GM23338 (cell line): ENCODE measurements around the gene KPNA6. TPM values are rescaled to one million over a fixed set of nuclear protein-coding genes. Genes with fewer than 3 reads are reported as not detected.

Experiments used
- ATAC-seq: fragments of 200-7000 bp; cut with Tn5 transposase; 3 replicates; pipeline ENCODE4 v1.9.1; 2020
- DNase-seq: peaks from one replicate; pipeline ENCODE4 v3.0.0-alpha.2; 2015; ENCODE audit warnings: low spot score
- H2AFZ ChIP-seq: fragments of 200-600 bp; sonication (generic); 2 replicates; pipeline ENCODE4 v1.8.0; 2016; ENCODE audit warnings: antibody characterized with exemption, mild to moderate bottlenecking, moderate library complexity
- H3F3A ChIP-seq: fragments of 200-600 bp; sonication (generic); replicated peaks from 2 replicates; pipeline ENCODE4 v1.8.0; 2017; ENCODE audit warnings: antibody characterized with exemption, mixed run types, low read depth
- H3K27ac ChIP-seq: fragments of 200-600 bp; sonication (generic); 2 replicates; pipeline ENCODE4 v1.6.1; 2016; ENCODE audit warnings: low read depth
- H3K27me3 ChIP-seq: fragments of 200-600 bp; sonication (generic); 2 replicates; pipeline ENCODE4 v1.8.0; 2016; ENCODE audit warnings: mild to moderate bottlenecking, mixed run types, moderate library complexity; ENCODE audit not compliant: insufficient read depth
- H3K36me3 ChIP-seq: fragments of 200-600 bp; sonication (generic); 2 replicates; pipeline ENCODE4 v1.8.0; 2016; ENCODE audit warnings: mild to moderate bottlenecking; ENCODE audit not compliant: insufficient read depth
- H3K4me1 ChIP-seq: fragments of 200-600 bp; sonication (generic); 2 replicates; pipeline ENCODE4 v1.8.0; 2016; ENCODE audit warnings: mild to moderate bottlenecking, moderate library complexity; ENCODE audit not compliant: insufficient read depth
- H3K4me2 ChIP-seq: fragments of 200-600 bp; sonication (generic); 2 replicates; pipeline ENCODE4 v1.7.1; 2017; ENCODE audit warnings: mixed run types
- H3K4me3 ChIP-seq: fragments of 200-600 bp; sonication (generic); 2 replicates; pipeline ENCODE4 v1.6.1; 2016; ENCODE audit warnings: mixed run types
- H3K79me2 ChIP-seq: fragments of 200-600 bp; sonication (generic); replicated peaks from 2 replicates; pipeline ENCODE4 v1.8.0; 2017; ENCODE audit warnings: mild to moderate bottlenecking; ENCODE audit not compliant: insufficient read depth
- H3K9me2 ChIP-seq: fragments of 200-600 bp; sonication (generic); 2 replicates; pipeline ENCODE4 v1.8.0; 2017; ENCODE audit not compliant: insufficient read depth
- H4K20me1 ChIP-seq: fragments of 200-600 bp; sonication (generic); replicated peaks from 2 replicates; pipeline ENCODE4 v1.8.0; 2017; ENCODE audit warnings: mild to moderate bottlenecking; ENCODE audit not compliant: insufficient read depth
- H3K27ac Mint-ChIP-seq: 2 replicates; pipeline ENCODE4 v1.8.0; 2020; ENCODE audit warnings: inconsistent platforms, mild to moderate bottlenecking, moderate library complexity, mixed read lengths
- H3K27me3 Mint-ChIP-seq: 3 replicates; pipeline ENCODE4 v1.8.0; 2022; ENCODE audit warnings: low read depth, mild to moderate bottlenecking, moderate library complexity, mixed read lengths, inconsistent platforms; ENCODE audit not compliant: insufficient read depth, poor library complexity
- H3K36me3 Mint-ChIP-seq: 3 replicates; pipeline ENCODE4 v1.8.0; 2021; ENCODE audit warnings: low read depth, mild to moderate bottlenecking, inconsistent platforms, moderate library complexity, mixed read lengths
- H3K4me1 Mint-ChIP-seq: 3 replicates; pipeline ENCODE4 v1.8.0; 2020; ENCODE audit warnings: mild to moderate bottlenecking, inconsistent platforms, mixed read lengths
- H3K4me3 Mint-ChIP-seq: 3 replicates; pipeline ENCODE4 v1.8.0; 2021; ENCODE audit warnings: moderate library complexity, mild to moderate bottlenecking, inconsistent platforms, mixed read lengths
- H3K9me3 Mint-ChIP-seq: 3 replicates; pipeline ENCODE4 v1.8.0; 2020; ENCODE audit warnings: moderate library complexity, mild to moderate bottlenecking, inconsistent platforms, mixed read lengths
- CREB1 ChIP-seq: fragments of 250-450 bp; sonication (Bioruptor Pico); IDR thresholded peaks from 2 replicates; pipeline ENCODE4 v1.5.0; 2020; ENCODE audit warnings: low read depth, mild to moderate bottlenecking, moderate library complexity
- ETS1 ChIP-seq: IDR thresholded peaks from 2 replicates; pipeline ENCODE4 v1.6.1; 2016; ENCODE audit warnings: antibody characterized with exemption
- EZH2 ChIP-seq: fragments of 200-600 bp; sonication (generic); IDR thresholded peaks from one replicate; pipeline ENCODE4 v1.8.0; 2017; ENCODE audit warnings: antibody characterized with exemption, mild to moderate bottlenecking, low read depth; ENCODE audit not compliant: unreplicated experiment
- EZH2phosphoT487 ChIP-seq: fragments of 200-600 bp; sonication (generic); IDR thresholded peaks from one replicate; pipeline ENCODE4 v1.8.1; 2018; ENCODE audit warnings: antibody characterized with exemption; ENCODE audit not compliant: unreplicated experiment
- JUNB ChIP-seq: IDR thresholded peaks from one replicate; pipeline ENCODE4 v1.6.1; 2016; ENCODE audit warnings: antibody characterized with exemption; ENCODE audit not compliant: unreplicated experiment
- NANOG ChIP-seq: IDR thresholded peaks from 2 replicates; pipeline ENCODE4 v1.6.1; 2016; ENCODE audit warnings: antibody characterized with exemption, borderline replicate concordance
- POLR2AphosphoS5 ChIP-seq: IDR thresholded peaks from 2 replicates; pipeline ENCODE4 v1.6.1; 2016; ENCODE audit warnings: antibody characterized with exemption, low read depth
- REST ChIP-seq: IDR thresholded peaks from one replicate; pipeline ENCODE4 v1.6.1; 2018; ENCODE audit warnings: antibody characterized with exemption; ENCODE audit not compliant: unreplicated experiment
- STAT1 ChIP-seq: IDR thresholded peaks from one replicate; pipeline ENCODE4 v1.6.1; 2016; ENCODE audit warnings: antibody characterized with exemption; ENCODE audit not compliant: unreplicated experiment
- ZNF114 ChIP-seq: fragments of 250-450 bp; sonication (Bioruptor Pico); IDR thresholded peaks from 2 replicates; pipeline ENCODE4 v1.5.0; 2020; ENCODE audit warnings: mild to moderate bottlenecking, moderate library complexity
- ZNF331 ChIP-seq: fragments of 250-450 bp; sonication (Bioruptor Pico); IDR thresholded peaks from 2 replicates; pipeline ENCODE4 v1.5.0; 2020; ENCODE audit warnings: low read depth, mild to moderate bottlenecking, moderate library complexity
- ZNF462 ChIP-seq: fragments of 250-450 bp; sonication (Bioruptor Pico); IDR thresholded peaks from 2 replicates; pipeline ENCODE4 v1.5.0; 2020; ENCODE audit warnings: mild to moderate bottlenecking, moderate library complexity
- polyA plus RNA-seq: library from polyadenylated mRNA; unstranded; fragments of >200 nt; fragmentation: Nextera tagmentation; extraction: Ambion mirVana; gene quantifications from 2 replicates; pipeline ENCODE4 v1.2.1, GENCODE V29; 2016
- total RNA-seq: library from RNA; depleted of rRNA; stranded (reverse); fragments of >200 nt; shearing (Covaris generic); gene quantifications from 2 replicates; pipeline ENCODE4 v1.2.3, GENCODE V29; 2014

Gene KPNA6
- total and polyA plus RNA-seq, 2 experiments from 2014 or later, result 28.6 to 72.2 TPM

- no peak overlapping the region for H2AFZ ChIP-seq
- peaks cover 5% of the 10 kb centered on the region for H3K27me3 Mint-ChIP-seq
- no peak for ATAC-seq
- peak overlapping the region; percentile 93 for H3K4me3 ChIP-seq
- H3K9me2 ChIP-seq, result no peaks in the 10 kb centered on the region
- no peak overlapping the region for H3K27ac Mint-ChIP-seq
- H3K36me3 Mint-ChIP-seq, result peaks cover 53% of the 10 kb centered on the region
- no peak for TF ChIP-seq STAT1
- H3F3A ChIP-seq, result peaks cover 15% of the 10 kb centered on the region
- peak overlapping the region; percentile 99 for H3K4me3 Mint-ChIP-seq
- peaks cover 10% of the 10 kb centered on the region for H4K20me1 ChIP-seq
- H3K4me2 ChIP-seq, result no peak overlapping the region; the same call in 1 of the 2 replicates
- peaks cover 17% of the 10 kb centered on the region for H3K4me1 Mint-ChIP-seq
- no peaks in the 10 kb centered on the region for H3K9me3 Mint-ChIP-seq
- no peaks in the 10 kb centered on the region for H3K27me3 ChIP-seq
- H3K36me3 ChIP-seq, result peaks cover 45% of the 10 kb centered on the region
- H3K4me1 ChIP-seq, result peaks cover 10% of the 10 kb centered on the region
- no peak for DNase-seq
- peak overlapping the region; percentile 50; the same call in 1 of the 2 replicates for H3K27ac ChIP-seq
- H3K79me2 ChIP-seq, result peaks cover 30% of the 10 kb centered on the region
Observed at GRCh38 chr1:32223683-32224082, 115.8 kb downstream of the KPNA6 start.

- no peaks in the 10 kb centered on the region for H3K9me2 ChIP-seq
- no peak for TF ChIP-seq EZH2
- TF ChIP-seq REST, result no peak
- no peak for TF ChIP-seq ZNF331 (CRISPR knock-in tag)
- TF ChIP-seq ETS1, result no peak
- no peak for TF ChIP-seq POLR2AphosphoS5
- TF ChIP-seq JUNB, result no peak
- TF ChIP-seq EZH2phosphoT487, result no peak
- no peak for TF ChIP-seq ZNF114 (CRISPR knock-in tag)
- TF ChIP-seq ZNF462 (CRISPR knock-in tag), result no peak
- no peak for TF ChIP-seq CREB1
- no peak for TF ChIP-seq STAT1
- TF ChIP-seq NANOG, result no peak
Observed at GRCh38 chr1:32224285-32224684, 116.4 kb downstream of the KPNA6 start.

More at GRCh38 chr1:32224285-32224684, 116.4 kb downstream of the KPNA6 start:
- H3K27ac Mint-ChIP-seq, result no peak overlapping the region
- H3K4me1 Mint-ChIP-seq, result peaks cover 17% of the 10 kb centered on the region
- peaks cover 59% of the 10 kb centered on the region for H3K36me3 Mint-ChIP-seq
- H3K27me3 Mint-ChIP-seq, result peaks cover 5% of the 10 kb centered on the region
- H3K4me3 Mint-ChIP-seq, result peak overlapping the region; percentile 99
- peaks cover 10% of the 10 kb centered on the region for H4K20me1 ChIP-seq
- peaks cover 51% of the 10 kb centered on the region for H3K36me3 ChIP-seq
- H3K27ac ChIP-seq, result no peak overlapping the region
- ATAC-seq (no peak), DNase-seq (no peak)
- H3K4me3 ChIP-seq, result no peak overlapping the region
- no peak overlapping the region for H3K4me2 ChIP-seq
- peaks cover 30% of the 10 kb centered on the region for H3K79me2 ChIP-seq
- peaks cover 10% of the 10 kb centered on the region for H3K4me1 ChIP-seq
- H3K9me3 Mint-ChIP-seq, result no peaks in the 10 kb centered on the region
- peaks cover 15% of the 10 kb centered on the region for H3F3A ChIP-seq
- H2AFZ ChIP-seq, result no peak overlapping the region
- H3K27me3 ChIP-seq, result no peaks in the 10 kb centered on the region
